Bronchial epithelial cell (primary cell): Measurements from ENCODE around the gene PLCD4. TPM values are rescaled to one million over a fixed set of nuclear protein-coding genes. Genes with fewer than 3 reads are reported as not detected.

Source experiments
- DNase-seq: peaks from one replicate; pipeline ENCODE4 v3.0.0-alpha.2; 2010; ENCODE audit warnings: low read depth
- FAIRE-seq: peaks from 2 replicates; lab custom pipeline; 2011; peaks lifted over from hg19 to GRCh38; lab: Jason Lieb, UNC
- H3K27me3 ChIP-seq: 2 replicates; pipeline ENCODE4 v1.5.1; 2011; ENCODE audit warnings: low read length; ENCODE audit not compliant: control insufficient read depth, insufficient read depth
- H3K36me3 ChIP-seq: 2 replicates; pipeline ENCODE4 v1.5.1; 2011; ENCODE audit warnings: low read length; ENCODE audit not compliant: control insufficient read depth, insufficient read depth
- H3K4me3 ChIP-seq: 2 replicates; pipeline ENCODE4 v1.5.1; 2011; ENCODE audit warnings: mild to moderate bottlenecking, low read depth, low read length, control low read depth
- CTCF ChIP-seq: IDR thresholded peaks from 2 replicates; pipeline ENCODE4 v1.5.1; 2011; ENCODE audit warnings: mild to moderate bottlenecking, moderate library complexity, low read length, control low read depth, inconsistent platforms; ENCODE audit not compliant: insufficient read depth, severe bottlenecking
- total RNA-seq: library from RNA; depleted of rRNA; stranded (reverse); fragments of >200 nt; gene quantifications from 2 replicates; pipeline ENCODE4 v1.2.1, GENCODE V29; 2014

PLCD4 gene
- total RNA-seq, 1 donor from 2014 or later = 0.53 TPM

- peaks cover 33% of the 10 kb centered on the region for H3K36me3 ChIP-seq
- no peak for FAIRE-seq
- TF ChIP-seq CTCF = no peak
- H3K27me3 ChIP-seq = no peaks in the 10 kb centered on the region
- no peak for DNase-seq
- H3K4me3 ChIP-seq = no peak overlapping the region
These were observed 54.7 kb downstream of the PLCD4 start for GRCh38 chr2:218662377-218662776.

- no peak overlapping the region for H3K4me3 ChIP-seq
- H3K27me3 ChIP-seq = no peaks in the 10 kb centered on the region
- TF ChIP-seq CTCF = no peak
- no peak for FAIRE-seq
- no peak for DNase-seq
- peaks cover 33% of the 10 kb centered on the region for H3K36me3 ChIP-seq
These were observed 55.1 kb downstream of the PLCD4 start for GRCh38 chr2:218662827-218663226.

- H3K4me3 ChIP-seq = no peak overlapping the region
- no peak for DNase-seq
- no peaks in the 10 kb centered on the region for H3K27me3 ChIP-seq
- H3K36me3 ChIP-seq = peaks cover 33% of the 10 kb centered on the region
- no peak for FAIRE-seq
- no peak for TF ChIP-seq CTCF
These were observed 56.2 kb downstream of the PLCD4 start for GRCh38 chr2:218663901-218664300.

GRCh38 chr2:218664653-218665052 is 57.0 kb downstream of the PLCD4 start:
- Histone ChIP-seq H3K4me3 (no peak overlapping the region), H3K27me3 (no peaks in the 10 kb centered on the region), H3K36me3 (peaks cover 33% of the 10 kb centered on the region)
- DNase-seq (no peak), FAIRE-seq (no peak)
- TF ChIP-seq CTCF = no peak

- Histone ChIP-seq H3K27me3 (no peaks in the 10 kb centered on the region), H3K36me3 (peaks cover 2% of the 10 kb centered on the region), H3K4me3 (peak overlapping the region; percentile 72)
- FAIRE-seq (no peak), DNase-seq (peak; percentile 77)
- TF ChIP-seq CTCF = no peak
These were observed 63.5 kb downstream of the PLCD4 start for GRCh38 chr2:218671097-218671653.
